Measurements from ENCODE around the gene PSMC4.

PSMC4 gene

GRCh38 chr19:39987596-39987995 is 16.6 kb downstream of the PSMC4 start:
- DNase-seq (ENCODE audit: low read depth in 2 of 2), result no peak

DNA sequence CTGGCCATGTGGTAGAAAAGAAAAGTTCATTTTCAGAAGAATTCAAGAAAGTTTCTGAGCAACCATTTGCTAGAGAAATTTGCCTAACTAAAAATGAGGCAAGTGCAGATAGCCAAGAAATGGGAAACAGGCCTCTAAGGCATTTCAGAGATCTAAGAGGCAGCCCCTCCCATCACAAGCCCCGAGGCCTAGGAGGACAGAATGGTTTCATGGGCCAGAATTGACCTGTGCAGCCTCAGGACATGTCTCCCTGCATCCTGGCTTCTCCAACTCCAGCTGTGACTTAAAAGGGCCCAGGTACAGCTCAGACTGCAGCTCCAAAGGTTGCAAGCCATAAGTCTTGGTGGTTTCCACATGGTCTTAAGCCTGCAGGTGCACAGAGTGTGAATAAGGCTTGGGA is 22.6 kb downstream of the PSMC4 start:
- DNase-seq (ENCODE audit: low read depth in 2 of 2), result no peak

GRCh38 chr19:39994361-39994760 is 23.4 kb downstream of the PSMC4 start:
- no peak for DNase-seq (ENCODE audit: low read depth in 2 of 2)

DNA sequence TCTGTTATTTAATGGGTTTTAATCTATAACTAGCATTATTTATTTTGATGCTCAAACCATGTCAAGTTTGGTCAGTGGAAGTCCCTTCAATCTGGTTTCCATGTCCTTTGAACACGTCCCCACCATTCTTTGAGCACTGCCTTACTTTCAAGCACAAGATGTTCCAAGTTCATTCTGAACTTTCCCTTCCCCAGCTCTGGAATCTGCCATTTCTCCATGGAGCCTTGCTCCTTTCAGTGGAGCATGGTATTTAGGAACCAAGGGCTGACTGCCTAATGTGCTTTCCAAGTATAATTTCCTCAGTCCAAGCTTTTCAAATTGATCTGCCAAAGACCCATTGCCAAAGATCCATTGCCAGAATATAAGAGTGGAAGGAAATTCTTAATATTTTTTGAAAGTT is 24.8 kb downstream of the PSMC4 start:
- no peak for DNase-seq (ENCODE audit: low read depth in 2 of 2)

- DNase-seq (ENCODE audit: low read depth in 2 of 2), result peak; percentile 8 to 12
These were observed 25.3 kb downstream of the PSMC4 start for GRCh38 chr19:39996218-39996810.

GRCh38 chr19:39996811-39997637 is 26.1 kb downstream of the PSMC4 start, which contains the start of gene ZNF546:
Gene ZNF546 (plus strand): TSS chr19:39997060. CDS start chr19:39998327, 1,267 bp downstream.
- peak; percentile 66 to 70 for DNase-seq (ENCODE audit: low read depth in 2 of 2)

GRCh38 chr19:39997638-39998216 is 26.8 kb downstream of the PSMC4 start:
- no peak for DNase-seq (ENCODE audit: low read depth in 2 of 2)

DNA sequence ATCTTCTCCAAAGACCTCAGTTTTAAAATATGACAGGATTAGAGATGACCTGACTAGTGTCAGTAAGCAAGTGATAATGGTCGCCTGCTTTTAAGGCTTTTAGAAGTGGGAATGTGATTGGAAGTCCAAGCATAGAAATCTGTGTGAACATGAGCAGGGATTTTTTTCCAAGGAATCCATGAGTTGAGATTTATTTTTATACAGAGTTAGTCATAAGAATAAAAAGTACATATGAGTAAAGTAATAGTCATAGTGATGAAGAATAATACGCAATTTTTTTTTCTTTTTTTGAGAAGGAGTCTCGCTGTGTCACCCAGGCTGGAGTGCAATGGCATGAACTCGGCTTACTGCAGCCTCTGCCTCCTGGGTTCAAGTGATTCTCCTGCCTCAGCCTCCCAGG is 27.5 kb downstream of the PSMC4 start:
- DNase-seq (ENCODE audit: low read depth in 2 of 2), result no peak

DNA sequence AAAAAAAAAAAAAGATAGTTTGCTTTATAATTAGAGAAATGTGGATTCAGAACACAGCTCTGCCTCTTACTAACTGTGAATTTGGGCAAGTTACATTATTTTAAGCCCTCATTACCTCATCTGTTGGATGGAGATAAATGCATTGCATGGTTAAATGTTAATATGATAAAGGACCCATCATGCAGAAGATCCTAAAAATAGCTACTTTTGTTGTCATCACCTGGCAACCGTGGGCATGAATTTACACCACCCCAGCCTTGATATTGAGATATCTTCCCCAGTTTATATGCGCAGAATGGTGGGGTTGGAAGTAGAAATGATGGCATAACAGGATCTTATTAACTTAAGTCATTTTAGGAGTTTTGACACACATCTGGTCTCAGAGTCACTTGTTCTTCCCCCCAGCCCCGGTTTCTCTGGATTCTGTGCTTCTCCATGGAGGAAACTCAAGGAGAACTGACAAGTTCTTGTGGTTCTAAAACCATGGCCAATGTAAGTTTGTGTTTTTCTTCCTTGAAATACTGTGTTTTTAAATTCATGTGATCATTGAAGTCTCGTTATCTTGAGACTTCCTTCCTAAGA is 34.8 kb downstream of the PSMC4 start:
- DNase-seq (ENCODE audit: low read depth in 2 of 2), result no peak

GRCh38 chr19:40006273-40006691 is 35.3 kb downstream of the PSMC4 start:
- DNase-seq (ENCODE audit: low read depth in 2 of 2), result peak; percentile 11 to 17

- DNase-seq (ENCODE audit: low read depth in 2 of 2), result no peak
These were observed 38.7 kb downstream of the PSMC4 start for GRCh38 chr19:40009674-40010073.

- DNase-seq (ENCODE audit: low read depth in 2 of 2), result no peak
These were observed 43.0 kb downstream of the PSMC4 start for GRCh38 chr19:40013991-40014390.

DNA sequence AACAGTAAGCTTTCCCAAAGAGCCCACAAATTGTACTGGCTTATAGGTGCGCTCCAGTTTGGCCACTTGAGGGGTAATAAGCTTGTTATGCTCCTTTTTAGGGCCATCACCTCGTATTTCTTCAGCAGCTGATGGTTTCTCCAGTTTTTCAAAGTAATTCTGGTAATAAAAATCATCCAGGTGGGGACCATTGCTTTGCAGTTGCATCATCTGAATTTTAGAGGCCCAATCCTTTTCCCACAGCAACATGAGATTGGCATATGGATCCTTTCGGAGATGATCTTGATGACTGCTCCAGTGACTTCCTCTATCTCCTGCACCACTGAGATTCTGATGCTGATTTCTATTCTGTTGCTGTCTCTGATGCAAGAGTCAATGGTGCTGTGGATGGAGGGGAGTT is 53.0 kb downstream of the PSMC4 start:
- DNase-seq (ENCODE audit: low read depth in 2 of 2), result no peak

GRCh38 chr19:40025938-40026596 is 55.1 kb downstream of the PSMC4 start:
- DNase-seq (ENCODE audit: low read depth in 2 of 2), result no peak

- no peak for DNase-seq (ENCODE audit: low read depth in 2 of 2)
These were observed 55.6 kb downstream of the PSMC4 start for GRCh38 chr19:40026597-40026970.
